GM18498 (cell line): ENCODE measurements around the gene GJA9.
"Not testable (repeated sequence)": the region's sequence is repeated elsewhere in the genome, so short reads cannot be mapped to it uniquely, and the experiment has no call there.

Experiments used
- ATAC-seq: cut with Tn5 transposase; IDR thresholded peaks from one replicate; pipeline ENCODE4 v1.9.1; 2021; ENCODE audit warnings: mild to moderate bottlenecking, moderate library complexity; ENCODE audit not compliant: unreplicated experiment

Gene GJA9

GRCh38 chr1:38875811-38876210, 5.6 kb downstream of the GJA9 start:
- no peak for ATAC-seq

DNA sequence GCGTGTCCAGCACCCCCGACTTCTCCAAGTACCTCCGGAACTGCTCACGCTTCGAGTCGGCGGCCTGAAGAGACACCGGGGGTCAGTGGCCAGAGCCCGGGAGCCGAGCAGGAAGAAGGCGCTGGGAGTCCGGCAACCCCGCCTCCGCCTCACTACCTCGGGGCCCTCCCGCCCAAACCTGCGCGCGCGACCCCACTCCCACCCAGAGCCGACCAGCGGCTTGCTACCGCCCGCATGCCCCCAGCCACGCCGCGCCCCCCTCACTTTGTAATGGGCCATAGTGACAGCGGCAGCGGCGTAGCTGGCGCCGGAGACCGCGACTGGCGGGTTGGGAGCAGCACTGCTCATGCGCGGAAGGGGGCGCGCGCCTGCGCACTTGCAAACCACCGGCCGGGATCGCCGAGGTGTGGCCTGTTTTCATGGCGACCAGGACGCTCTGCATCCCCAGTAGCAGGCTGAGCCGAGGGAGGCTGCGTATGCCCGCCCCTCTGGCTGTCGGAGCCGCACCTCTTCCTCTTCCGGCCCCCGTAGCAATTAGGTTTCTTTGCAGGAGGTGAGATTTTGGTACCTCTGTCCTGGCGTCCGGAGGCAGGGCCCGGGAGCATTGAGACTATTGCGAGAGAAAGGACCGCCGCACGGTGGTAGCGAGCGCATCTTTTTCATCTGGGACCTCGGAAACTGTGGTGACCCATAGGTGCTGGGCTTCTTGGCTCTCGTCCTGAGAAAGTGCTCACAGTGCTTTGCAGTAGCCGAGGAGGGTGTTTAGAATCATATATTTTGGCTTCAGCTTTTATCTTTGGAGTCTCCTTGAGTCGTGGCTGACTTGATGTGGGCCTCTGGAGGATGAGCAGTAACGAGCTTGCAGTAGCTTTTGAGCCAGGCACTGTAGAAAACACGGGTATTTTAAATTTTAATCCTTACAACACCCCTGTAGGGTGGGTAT, 8.1 kb downstream of the GJA9 start, which contains the start of gene MYCBP:
TSS of gene MYCBP (minus strand) at position 322 of the 943 bp plus-strand sequence. CDS start at position 279, 43 bp downstream.
- peak; percentile 98 for ATAC-seq

DNA sequence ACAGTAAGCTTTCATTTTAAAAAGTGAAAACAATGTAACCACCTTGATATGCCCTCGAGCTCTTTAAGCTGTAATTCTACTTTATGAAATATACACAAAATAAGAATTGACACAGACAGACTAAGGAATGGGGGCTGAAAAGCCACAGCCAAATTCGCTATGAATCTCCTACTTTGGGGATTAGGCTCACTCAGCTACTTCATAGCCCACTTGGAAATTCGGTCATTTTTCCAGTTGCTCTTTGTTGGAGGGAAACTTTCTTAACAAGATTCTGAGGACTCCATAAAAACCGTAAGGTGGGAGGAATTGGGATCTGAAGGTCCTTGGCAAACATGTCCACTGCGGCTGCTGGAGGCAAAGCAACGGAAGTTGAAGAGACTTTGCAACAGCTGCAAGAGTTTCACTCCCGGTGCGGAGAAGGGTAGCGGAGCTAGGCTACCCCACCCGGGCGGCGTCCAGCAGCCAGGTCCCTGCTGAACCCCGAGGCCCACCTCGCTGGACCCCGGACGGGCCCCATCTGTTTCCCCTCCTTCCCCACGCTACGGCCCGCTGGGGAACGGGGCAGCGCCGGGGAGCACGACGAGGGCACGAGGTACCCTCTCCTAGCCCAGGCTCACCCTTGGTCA, 8.9 kb downstream of the GJA9 start:
- ATAC-seq = peak; percentile 28

DNA sequence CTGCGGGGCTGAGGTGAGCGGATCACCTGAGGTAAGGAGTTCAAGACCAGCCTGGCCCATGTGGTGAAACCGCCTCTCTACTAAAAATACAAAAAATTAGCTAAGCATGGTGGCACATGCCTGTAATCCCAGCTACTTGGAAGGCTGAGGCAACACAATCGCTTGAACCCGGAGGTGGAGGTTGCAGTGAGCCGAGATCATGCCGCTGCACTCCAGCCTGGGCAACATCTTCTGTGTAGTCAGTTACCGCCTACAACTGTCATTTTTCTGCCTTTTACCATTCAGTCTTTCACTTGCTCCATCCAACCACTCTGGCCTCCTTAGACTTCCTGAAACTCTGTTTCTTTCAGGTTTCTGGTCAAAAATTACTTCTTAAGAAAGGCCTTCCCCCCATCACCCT, 10.4 kb downstream of the GJA9 start:
- no peak for ATAC-seq

DNA sequence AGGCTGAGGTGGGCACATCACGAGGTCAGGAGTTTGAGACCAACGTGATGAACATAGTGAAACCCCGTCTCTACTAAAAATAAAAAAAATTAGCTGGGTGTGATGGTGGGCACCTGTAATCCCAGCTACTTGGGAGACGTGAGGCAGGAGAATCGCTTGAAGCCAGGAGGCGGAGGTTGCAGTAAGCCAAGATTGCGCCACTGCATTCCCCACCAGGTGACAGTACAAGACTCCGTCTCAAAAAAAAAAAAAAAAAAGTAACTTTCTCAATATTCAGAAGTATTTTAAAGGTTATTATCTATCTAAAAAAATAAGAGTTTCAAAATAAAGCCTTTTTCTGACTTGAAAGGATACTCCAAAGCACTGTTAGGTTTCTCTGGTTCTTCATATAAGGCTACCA, 14.2 kb downstream of the GJA9 start:
- no peak for ATAC-seq

DNA sequence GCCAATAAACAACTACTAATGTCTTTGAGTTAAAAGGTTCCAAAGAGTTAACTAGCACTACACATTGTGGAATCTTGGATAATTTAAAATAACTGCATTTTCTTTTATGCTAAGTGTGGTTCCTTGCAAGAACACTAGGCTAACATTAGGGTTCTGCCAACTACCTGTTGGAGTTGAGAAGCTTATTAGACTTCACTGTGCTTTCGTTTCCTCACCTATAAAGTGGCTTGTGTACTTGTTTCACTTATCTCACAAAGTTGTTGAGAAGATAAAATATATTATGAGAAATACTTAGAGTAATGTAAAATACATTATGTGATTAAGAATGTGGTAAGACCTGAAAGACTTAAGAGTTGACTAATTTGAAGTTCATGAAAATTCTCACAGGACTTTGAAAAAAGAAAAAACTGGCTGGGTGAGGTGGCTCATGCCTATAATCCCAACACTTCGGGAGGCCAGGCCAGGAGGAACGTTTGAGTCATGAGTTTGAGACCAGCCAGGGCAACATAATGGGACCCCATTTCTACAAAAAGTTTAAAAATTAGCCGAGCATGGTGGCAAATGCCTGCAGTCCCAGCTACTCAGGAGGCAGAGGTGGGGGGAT, 16.2 kb downstream of the GJA9 start:
- ATAC-seq = no peak

- no peak for ATAC-seq
Observed at GRCh38 chr1:38860454-38860795, 21.0 kb downstream of the GJA9 start.

- peak; percentile 91 for ATAC-seq
Observed at GRCh38 chr1:38859561-38860453, 21.6 kb downstream of the GJA9 start, which contains the start of gene RRAGC. Gene RRAGC (minus strand): TSS chr1:38859772. CDS start chr1:38859646, 126 bp downstream.

GRCh38 chr1:38858833-38859560, 22.4 kb downstream of the GJA9 start:
- ATAC-seq = peak; percentile 35

DNA sequence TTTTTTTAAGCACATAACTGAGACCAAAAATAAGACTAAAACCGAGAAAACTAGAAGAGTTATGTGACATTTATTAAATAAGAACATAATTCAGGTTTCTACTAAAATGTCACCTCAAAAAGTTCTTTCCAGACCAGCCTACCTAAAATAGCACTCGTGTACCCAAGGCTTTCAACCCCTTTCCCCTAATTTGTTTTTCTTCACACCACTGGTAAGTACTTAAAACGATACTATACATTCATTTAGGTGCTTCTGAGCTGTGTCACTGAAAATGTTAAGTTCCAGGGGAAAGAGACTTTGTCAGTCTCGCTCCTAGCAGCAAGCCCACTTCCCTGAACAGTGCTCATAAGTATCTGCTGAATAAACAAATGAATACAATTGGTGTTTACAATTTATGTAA, 28.6 kb downstream of the GJA9 start:
- ATAC-seq = no peak

GRCh38 chr1:38848071-38848470, 33.3 kb downstream of the GJA9 start:
- ATAC-seq = no peak

GRCh38 chr1:38846210-38846609, 35.2 kb downstream of the GJA9 start:
- ATAC-seq = no peak

DNA sequence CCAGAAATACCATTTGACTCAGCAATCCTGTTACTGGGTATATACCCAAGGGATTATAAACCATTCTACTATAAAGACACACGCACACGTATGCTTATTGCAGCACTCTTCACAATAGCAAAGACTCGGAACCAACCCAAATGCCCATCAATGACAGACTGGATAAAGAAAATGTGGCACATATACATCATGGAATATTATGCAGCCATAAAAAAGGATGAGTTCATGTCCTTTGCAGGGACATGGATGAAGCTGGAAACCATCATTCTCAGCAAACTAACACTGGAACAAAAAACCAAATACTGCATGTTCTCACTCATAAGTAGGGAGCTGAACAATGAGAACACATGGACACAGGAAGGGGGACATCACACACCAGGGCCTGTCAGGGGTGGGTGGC, 36.3 kb downstream of the GJA9 start:
- ATAC-seq = not testable (repeated sequence)

DNA sequence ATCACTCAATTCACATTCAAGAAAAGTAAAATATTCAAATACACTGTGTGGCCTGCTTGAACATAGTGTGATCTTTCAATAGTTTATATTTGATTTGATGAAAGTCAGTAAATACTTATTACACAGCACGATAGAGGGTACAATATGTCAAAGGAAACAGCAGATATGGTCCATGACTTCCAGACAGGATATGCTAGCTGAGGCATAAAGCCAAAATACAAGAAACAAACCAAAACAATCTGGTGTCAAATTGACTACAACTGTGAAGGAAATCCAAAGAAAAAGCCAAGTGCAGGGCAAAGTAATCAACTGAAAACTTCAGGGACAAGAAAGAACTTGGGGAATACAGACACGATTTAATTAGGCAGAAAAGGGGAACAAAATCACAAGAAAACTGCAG, 41.1 kb downstream of the GJA9 start:
- no peak for ATAC-seq

DNA sequence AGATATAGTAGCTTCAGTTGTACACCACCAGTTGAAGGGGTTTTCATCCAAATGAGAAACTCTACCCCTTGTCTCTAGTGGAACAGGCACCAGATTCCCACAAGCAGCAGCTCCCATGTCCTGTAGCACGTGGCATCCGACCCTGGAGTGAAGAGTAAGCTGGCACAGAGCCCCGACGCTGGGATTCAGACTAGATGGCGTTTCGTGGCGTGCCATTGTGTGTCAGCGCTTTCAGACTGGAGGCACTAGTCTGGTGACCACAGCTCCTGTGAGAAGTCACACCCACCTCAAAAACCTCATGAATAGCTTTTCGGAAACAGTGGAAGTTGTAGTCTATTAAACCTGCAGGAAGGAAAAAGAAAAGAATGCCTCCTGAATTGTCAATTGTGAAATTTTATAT, 42.0 kb downstream of the GJA9 start:
- no peak for ATAC-seq

DNA sequence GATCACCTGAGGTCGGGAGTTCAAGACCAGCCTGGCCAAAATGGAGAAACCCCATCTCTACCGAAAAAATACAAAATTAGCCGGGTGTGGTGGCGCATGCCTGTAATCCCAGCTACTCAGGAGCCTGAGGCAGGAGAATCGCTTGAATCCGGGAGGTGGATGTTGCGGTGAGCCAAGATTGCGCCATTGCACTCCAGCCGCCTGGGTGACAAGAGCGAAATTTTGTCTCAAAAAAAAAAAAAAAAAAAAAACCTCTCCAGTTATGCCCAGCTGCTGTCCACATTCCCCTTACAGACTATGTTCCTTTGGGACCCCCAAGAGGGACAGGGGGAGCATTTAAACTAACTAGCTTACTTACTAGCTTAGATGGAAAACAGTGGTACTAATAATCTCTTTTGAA, 45.1 kb downstream of the GJA9 start:
- not testable (repeated sequence) for ATAC-seq

- peak; percentile 48 for ATAC-seq
Observed at GRCh38 chr1:38834937-38835827, 46.2 kb downstream of the GJA9 start.

GRCh38 chr1:38834221-38834782, 47.1 kb downstream of the GJA9 start:
- no peak for ATAC-seq

DNA sequence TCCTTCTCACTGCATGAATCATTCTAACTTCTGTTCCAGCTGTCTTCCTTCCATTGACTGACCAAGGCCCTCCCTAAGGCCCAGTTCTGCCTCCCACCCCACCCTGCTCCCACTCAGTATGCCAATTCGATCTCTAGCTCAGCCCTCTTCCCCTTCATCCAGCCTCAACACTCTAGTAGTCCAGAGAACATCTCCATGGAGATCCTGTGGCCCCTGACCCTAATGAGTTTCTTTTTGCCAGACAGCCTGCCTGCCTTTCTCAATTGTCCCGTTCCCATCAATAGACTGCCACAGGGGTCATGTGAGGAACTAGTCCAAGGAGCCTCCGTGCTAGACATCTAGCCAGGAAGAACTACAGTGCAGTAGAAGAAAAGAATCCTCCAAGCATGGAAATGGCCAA, 48.2 kb downstream of the GJA9 start:
- ATAC-seq = no peak
